ENCODE results near the gene SMIM29. TPM values are rescaled to one million over a fixed set of nuclear protein-coding genes. Genes with fewer than 3 reads are reported as not detected.

The SMIM29 gene
- total and polyA plus RNA-seq, 2 donors (not counting 3 experiments of a cell fraction or from before 2014, with no cell fraction given) = 37.6 to 75.2 TPM

- peak overlapping the region; percentile 18 for H3K4me2 ChIP-seq (ENCODE audit: insufficient read depth, low read length)
- peak overlapping the region; percentile 6 for H3K27ac ChIP-seq (ENCODE audit: insufficient read depth, low read depth, low read length)
- no peaks in the 10 kb centered on the region for H3K9me3 ChIP-seq (replicated peaks; ENCODE audit: control insufficient read depth, insufficient read depth, low read length)
- H2AFZ ChIP-seq (ENCODE audit: low read depth, low read length) = peak overlapping the region; percentile 8
- no peak overlapping the region for H3K9ac ChIP-seq (replicated peaks; ENCODE audit: extremely low read depth, insufficient read depth, low read length)
- peaks cover 18% of the 10 kb centered on the region for H3K4me1 ChIP-seq (ENCODE audit: control insufficient read depth, extremely low read depth, insufficient read depth, low read length)
- dilution Hi-C loops (cut with MboI; ENCODE audit: extremely low pct_ligation_motif_present, low sequenced_read_pairs) (no loop called here), intact Hi-C loops (cut with micrococcal nuclease) (loop anchor here (1.0 kb wide), 4 partner anchors 24 to 119 kb away; partner anchors contain the start of genes NUDT3 and SMIM29)
- BruUV-seq (replicated peaks) = no TSS peak
- TF ChIP-seq JUN (IDR thresholded peaks at IDR 0.05; ENCODE audit: borderline replicate concordance, insufficient read depth, insufficient read length, low read depth) = peak; percentile 44
- TF ChIP-seq POLR2AphosphoS5 (IDR thresholded peaks at IDR 0.05; ENCODE audit: insufficient read depth, low read depth, low read length) = peak; percentile 94
- peak; percentile 75 for TF ChIP-seq POLR2A (IDR thresholded peaks at IDR 0.05; ENCODE audit: low read depth, low read length)
- TF ChIP-seq MAX (IDR thresholded peaks at IDR 0.05; ENCODE audit: insufficient read depth, insufficient read length) = no peak
- TF ChIP-seq GATA2 (IDR thresholded peaks at IDR 0.05; ENCODE audit: insufficient read depth, insufficient read length, low read depth, low read length) = peak; percentile 97
- TF ChIP-seq FOS (IDR thresholded peaks at IDR 0.05; ENCODE audit: borderline replicate concordance, insufficient read depth, low read length) = peak; percentile 55
- no peak for TF ChIP-seq EZH2 (IDR thresholded peaks at IDR 0.05; ENCODE audit: borderline replicate concordance, low read depth, low read length, severe bottlenecking)
- peak; percentile 27 for TF ChIP-seq MYC (IDR thresholded peaks at IDR 0.05; ENCODE audit: low read depth, low read length)
- ChIA-PET POLR2A (interaction anchor here (0.6 kb wide), 1 partner anchor 16 kb away, joined by 4 read pairs; no protein-coding TSS in a partner anchor), CTCF (interaction anchor here (0.9 to 3.3 kb wide), 6 partner anchors 9 to 142 kb away, joined by 3 to 15 read pairs (median 6); partner anchors contain the start of gene SMIM29)
- H3K4me3 ChIP-seq (replicated peaks in 1 of 3; ENCODE audit: insufficient read depth in 1 of 3, low read depth in 1 of 3, low read length in 3 of 3) = no peak overlapping the region
- DNase-seq (ENCODE audit: low read depth, low spot score) (peak; percentile 95), FAIRE-seq (peak; percentile 97)
- no peaks in the 10 kb centered on the region for H3K79me2 ChIP-seq (ENCODE audit: control insufficient read depth, insufficient read depth, low read length)
- no peaks in the 10 kb centered on the region for H3K9me1 ChIP-seq (replicated peaks; ENCODE audit: control insufficient read depth, extremely low read depth, insufficient read depth, low read length)
- H4K20me1 ChIP-seq (replicated peaks; ENCODE audit: control insufficient read depth, extremely low read depth, insufficient read depth, low read length) = no peaks in the 10 kb centered on the region
- H3K36me3 ChIP-seq (ENCODE audit: control insufficient read depth in 2 of 2, extremely low read depth in 1 of 2, insufficient read depth in 2 of 2, low read length in 2 of 2) = no peaks in the 10 kb centered on the region
- no peaks in the 10 kb centered on the region for H3K27me3 ChIP-seq (ENCODE audit: control insufficient read depth in 2 of 2, insufficient read depth in 2 of 2, low read length in 2 of 2)
Measured at GRCh38 chr6:34273242-34273805, 24.5 kb upstream of the SMIM29 start.
